ENCODE data around the gene PPP4R1.

PPP4R1 gene

GRCh38 chr18:9539283-9539682 lies 75.1 kb downstream of the PPP4R1 start:
- DNase-seq = no peak

GRCh38 chr18:9537677-9538076 lies 76.7 kb downstream of the PPP4R1 start:
- DNase-seq = no peak

- DNase-seq = no peak
These were observed 77.8 kb downstream of the PPP4R1 start for GRCh38 chr18:9536354-9537152.

GRCh38 chr18:9535430-9535991 lies 78.8 kb downstream of the PPP4R1 start:
- no peak for DNase-seq

GRCh38 chr18:9534844-9535243 lies 79.5 kb downstream of the PPP4R1 start:
- DNase-seq = no peak

GRCh38 chr18:9531791-9532410 lies 82.5 kb downstream of the PPP4R1 start:
- no peak for DNase-seq

- DNase-seq = no peak
These were observed 83.9 kb downstream of the PPP4R1 start for GRCh38 chr18:9530226-9531009.

- no peak for DNase-seq
These were observed 87.9 kb downstream of the PPP4R1 start for GRCh38 chr18:9526458-9526857.

GRCh38 chr18:9522952-9523351 lies 91.4 kb downstream of the PPP4R1 start:
- no peak for DNase-seq

- no peak for DNase-seq
These were observed 92.6 kb downstream of the PPP4R1 start for GRCh38 chr18:9521770-9522169.

GRCh38 chr18:9520666-9521065 lies 93.7 kb downstream of the PPP4R1 start:
- no peak for DNase-seq

GRCh38 chr18:9519399-9519798 lies 95.0 kb downstream of the PPP4R1 start:
- no peak for DNase-seq

GRCh38 chr18:9517869-9518268 lies 96.5 kb downstream of the PPP4R1 start:
- no peak for DNase-seq

GRCh38 chr18:9516437-9517064 lies 97.8 kb downstream of the PPP4R1 start:
- peak; percentile 38 for DNase-seq

GRCh38 chr18:9513971-9514512 lies 100.3 kb downstream of the PPP4R1 start:
- no peak for DNase-seq

- DNase-seq = no peak
These were observed 105.8 kb downstream of the PPP4R1 start for GRCh38 chr18:9508446-9509025.

- DNase-seq = no peak
These were observed 106.7 kb downstream of the PPP4R1 start for GRCh38 chr18:9507565-9508088.

GRCh38 chr18:9506046-9506792 lies 108.1 kb downstream of the PPP4R1 start:
- peak; percentile 53 for DNase-seq

All from NCI-H510A treated with DMSO at 0.1 percent for 48 hours (cell line).